Activated T-cell treated with anti-CD3 and anti-CD28 coated beads, Interleukin-2, amount 50 U/mL, for 72 hours (primary cell): ENCODE results near the gene USP24. TPM values are rescaled to one million over a fixed set of nuclear protein-coding genes. Genes with fewer than 3 reads are reported as not detected.

Source experiments
- ATAC-seq, 2 donors: fragments of 150-1000 bp; cut with Tn5 transposase; replicated peaks in 1 of 2; 2 replicates each; pipeline ENCODE4 v1.10.0; 2021; ENCODE audit warnings: moderate library complexity in 2 of 2, mild to moderate bottlenecking in 1 of 2
- DNase-seq, 2 donors: peaks; one replicate each; pipeline ENCODE4 v3.0.0; 2021 to 2022; ENCODE audit warnings: mixed read lengths in 1 of 2
- H3K27ac Mint-ChIP-seq: one replicate; pipeline ENCODE4 v1.8.0; 2022; ENCODE audit warnings: mild to moderate bottlenecking, moderate library complexity, mixed read lengths
- H3K27me3 Mint-ChIP-seq: one replicate; pipeline ENCODE4 v1.8.0; 2022; ENCODE audit warnings: low read depth, mixed read lengths
- H3K36me3 Mint-ChIP-seq, 2 donors: one replicate each; pipeline ENCODE4 v1.8.0; 2022; ENCODE audit warnings: mixed read lengths in 2 of 2, mild to moderate bottlenecking in 1 of 2; ENCODE audit not compliant: insufficient read depth in 2 of 2
- H3K4me1 Mint-ChIP-seq: one replicate; pipeline ENCODE4 v1.8.0; 2022; ENCODE audit warnings: low read depth, mixed read lengths
- H3K4me3 Mint-ChIP-seq, 2 donors: one replicate each; pipeline ENCODE4 v1.8.0; 2022; ENCODE audit warnings: mild to moderate bottlenecking in 2 of 2, mixed read lengths in 2 of 2, moderate library complexity in 2 of 2
- H3K9me3 Mint-ChIP-seq, 2 donors: one replicate each; pipeline ENCODE4 v1.8.0; 2022; ENCODE audit warnings: mixed read lengths in 2 of 2
- total RNA-seq, 2 donors: library from RNA; stranded (reverse); gene quantifications; one replicate each; pipeline ENCODE4 v1.2.3, GENCODE V29; 2022

Gene USP24
- total RNA-seq, 2 donors from 2014 or later, result 46.1 to 46.2 TPM

GRCh38 chr1:55140546-55140983 is 74.6 kb downstream of the USP24 start:
- H3K4me1 Mint-ChIP-seq, result no peaks in the 10 kb centered on the region
- H3K27me3 Mint-ChIP-seq, result no peaks in the 10 kb centered on the region
- H3K36me3 Mint-ChIP-seq, result peaks cover 5 to 10% of the 10 kb centered on the region in 2 donors
- peak; percentile 76 to 79 for DNase-seq
- peak overlapping the region in 1 of 2 donors; percentile 16 for H3K4me3 Mint-ChIP-seq
- no peaks in the 10 kb centered on the region for H3K9me3 Mint-ChIP-seq
- ATAC-seq, result peak; percentile 98 to 99
- H3K27ac Mint-ChIP-seq, result peak overlapping the region; percentile 58

- peak overlapping the region in 1 of 2 donors; percentile 16 for H3K4me3 Mint-ChIP-seq
- peak overlapping the region; percentile 58 for H3K27ac Mint-ChIP-seq
- H3K36me3 Mint-ChIP-seq, result peaks cover 3 to 7% of the 10 kb centered on the region in 2 donors
Measured at GRCh38 chr1:55140137-55140536, 75.0 kb downstream of the USP24 start.

GRCh38 chr1:55138823-55139222 is 76.3 kb downstream of the USP24 start:
- no peaks in the 10 kb centered on the region for H3K27me3 Mint-ChIP-seq
- DNase-seq (no peak), ATAC-seq (no peak)
- no peaks in the 10 kb centered on the region for H3K4me1 Mint-ChIP-seq
- no peak overlapping the region for H3K4me3 Mint-ChIP-seq
- peaks cover 2 to 5% of the 10 kb centered on the region in 2 donors for H3K36me3 Mint-ChIP-seq
- peak overlapping the region; percentile 88 for H3K27ac Mint-ChIP-seq
- H3K9me3 Mint-ChIP-seq, result no peaks in the 10 kb centered on the region

More at GRCh38 chr1:55140137-55140536, 75.0 kb downstream of the USP24 start:
- DNase-seq (no peak), ATAC-seq (no peak)
- no peaks in the 10 kb centered on the region for H3K4me1 Mint-ChIP-seq
- H3K9me3 Mint-ChIP-seq, result no peaks in the 10 kb centered on the region
- no peaks in the 10 kb centered on the region for H3K27me3 Mint-ChIP-seq

DNA sequence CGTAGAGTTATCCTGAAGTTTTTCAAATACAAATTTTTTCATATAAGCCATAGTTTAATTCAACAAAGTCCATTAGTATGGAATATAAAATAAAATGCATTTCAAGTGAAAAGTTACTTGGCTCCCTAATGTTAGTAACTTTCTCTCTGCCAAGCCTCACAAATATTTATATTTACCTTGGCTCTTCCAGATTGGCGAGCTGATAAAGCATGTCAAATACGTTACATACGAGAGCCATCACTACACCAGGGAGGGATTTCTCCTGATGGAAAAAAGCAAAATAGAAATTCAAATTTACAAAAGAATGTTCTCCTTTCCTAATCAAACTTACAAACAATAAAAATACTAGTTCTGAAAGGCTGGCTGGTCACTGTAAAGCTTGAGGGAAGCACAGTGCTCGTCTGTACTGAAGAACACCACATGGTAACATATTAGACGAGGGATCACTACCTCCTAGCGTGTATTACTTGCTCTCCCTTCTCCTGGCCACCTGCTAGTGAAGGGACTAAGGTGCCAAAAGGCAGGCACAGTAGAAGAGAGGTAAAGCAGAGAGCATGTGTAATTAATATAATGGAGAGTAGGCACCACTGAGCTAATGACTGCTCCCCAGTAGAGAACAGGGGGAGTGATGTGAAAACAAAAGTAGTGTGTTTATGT is 80.9 kb downstream of the USP24 start:
- ATAC-seq (no peak), DNase-seq (no peak)
- Mint-ChIP-seq H3K4me1 (peaks cover 8% of the 10 kb centered on the region), H3K27me3 (no peaks in the 10 kb centered on the region), H3K27ac (no peak overlapping the region), H3K4me3 (no peak overlapping the region), H3K36me3 (peaks cover 8 to 14% of the 10 kb centered on the region in 2 donors), H3K9me3 (no peaks in the 10 kb centered on the region)

DNA sequence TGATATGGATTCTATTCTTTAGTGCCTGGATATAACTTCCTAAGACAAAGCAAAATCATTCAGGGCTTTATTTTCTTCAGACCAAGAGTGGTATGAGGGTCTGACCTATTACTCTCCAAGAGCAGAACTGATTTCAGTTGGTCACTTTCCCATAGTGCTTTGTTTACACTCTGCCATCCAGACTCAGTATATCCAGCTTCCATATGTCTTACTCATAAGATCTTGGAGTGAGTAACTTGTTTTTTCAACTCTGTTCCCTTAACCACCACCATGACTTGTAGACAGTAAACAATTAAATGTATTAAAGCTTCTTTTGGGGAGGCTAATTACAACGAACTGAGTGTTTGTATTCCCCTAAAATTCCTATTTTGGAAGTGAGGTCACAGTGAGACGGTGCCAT is 83.4 kb downstream of the USP24 start:
- no peak overlapping the region for H3K4me3 Mint-ChIP-seq
- no peaks in the 10 kb centered on the region for H3K27me3 Mint-ChIP-seq
- peak overlapping the region; percentile 31 for H3K27ac Mint-ChIP-seq
- DNase-seq (no peak), ATAC-seq (no peak)
- H3K9me3 Mint-ChIP-seq, result peaks cover 2 to 3% of the 10 kb centered on the region in 2 donors
- H3K36me3 Mint-ChIP-seq, result peaks cover 15 to 30% of the 10 kb centered on the region in 2 donors
- peaks cover 24% of the 10 kb centered on the region for H3K4me1 Mint-ChIP-seq

- DNase-seq, result no peak
- Mint-ChIP-seq H3K9me3 (peaks cover 2 to 3% of the 10 kb centered on the region in 2 donors), H3K27ac (no peak overlapping the region), H3K27me3 (no peaks in the 10 kb centered on the region), H3K4me1 (peaks cover 24% of the 10 kb centered on the region), H3K4me3 (no peak overlapping the region), H3K36me3 (peaks cover 18 to 32% of the 10 kb centered on the region in 2 donors)
- ATAC-seq, result no peak
Measured at GRCh38 chr1:55131218-55131617, 83.9 kb downstream of the USP24 start.

DNA sequence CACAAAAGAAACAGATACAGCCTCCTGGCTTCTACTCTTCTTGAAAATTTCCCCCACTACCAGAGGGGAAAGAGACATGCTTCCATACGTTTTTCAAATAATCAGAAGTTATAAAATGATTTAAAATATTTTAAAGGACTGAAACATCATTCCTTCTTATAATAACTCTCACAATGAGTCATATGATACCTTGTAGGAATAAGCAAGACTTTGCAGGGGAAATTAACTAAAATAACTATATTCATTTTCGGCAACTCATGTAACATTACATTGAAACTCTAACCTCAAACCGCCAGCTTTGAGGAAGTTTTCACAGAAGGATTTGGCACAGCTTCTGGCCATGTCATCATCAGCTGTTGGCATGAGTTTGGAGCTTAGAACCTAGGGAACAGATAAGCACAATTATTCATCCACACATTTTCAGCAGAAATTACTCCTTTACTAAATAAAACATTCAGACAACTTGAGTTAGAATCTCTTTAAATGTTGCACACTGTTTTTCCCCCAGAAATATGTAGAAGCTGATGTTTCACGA is 85.9 kb downstream of the USP24 start:
- Mint-ChIP-seq H3K27me3 (no peaks in the 10 kb centered on the region), H3K27ac (peak overlapping the region; percentile 49), H3K4me3 (no peak overlapping the region), H3K4me1 (peaks cover 30% of the 10 kb centered on the region), H3K9me3 (peaks cover 2 to 3% of the 10 kb centered on the region in 2 donors), H3K36me3 (peaks cover 23 to 42% of the 10 kb centered on the region in 2 donors)
- ATAC-seq, result no peak
- DNase-seq, result no peak

- H3K36me3 Mint-ChIP-seq, result peaks cover 23 to 41% of the 10 kb centered on the region in 2 donors
- H3K27ac Mint-ChIP-seq, result peak overlapping the region; percentile 74
- peak overlapping the region; percentile 3 to 31 for H3K4me3 Mint-ChIP-seq
- no peak for ATAC-seq
- H3K27me3 Mint-ChIP-seq, result no peaks in the 10 kb centered on the region
- H3K4me1 Mint-ChIP-seq, result peaks cover 30% of the 10 kb centered on the region
- no peak for DNase-seq
- peaks cover 2 to 3% of the 10 kb centered on the region in 2 donors for H3K9me3 Mint-ChIP-seq
Measured at GRCh38 chr1:55128418-55128995, 86.7 kb downstream of the USP24 start.

DNA sequence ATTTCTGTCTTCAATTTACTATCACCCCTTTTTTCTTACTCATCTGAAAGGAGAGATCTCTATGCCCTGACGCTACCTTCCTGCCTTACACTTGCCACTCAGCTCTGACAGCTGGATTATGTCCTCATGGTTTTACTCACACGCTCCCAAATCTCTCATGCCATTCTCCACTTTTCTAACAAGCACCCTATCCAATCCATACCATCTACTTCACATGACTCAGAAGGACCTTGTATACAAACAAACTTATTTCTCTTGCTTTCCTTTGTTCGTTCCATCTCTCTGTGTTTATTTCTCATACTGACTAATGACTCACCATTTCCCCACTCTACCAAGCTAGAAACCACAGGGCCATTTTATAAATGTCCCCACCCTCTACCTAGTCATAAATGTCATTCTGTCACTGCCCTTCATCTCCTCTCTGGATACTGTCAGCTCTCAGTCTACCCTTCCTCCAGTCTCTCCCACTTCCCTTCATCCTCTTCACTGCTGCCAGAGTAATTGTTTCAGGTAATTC is 87.3 kb downstream of the USP24 start:
- peak overlapping the region; percentile 3 to 31 for H3K4me3 Mint-ChIP-seq
- peak; percentile 30 to 48 for DNase-seq
- peak overlapping the region; percentile 74 for H3K27ac Mint-ChIP-seq
- H3K36me3 Mint-ChIP-seq, result peaks cover 23 to 41% of the 10 kb centered on the region in 2 donors
- peak; percentile 95 for ATAC-seq
- peaks cover 2 to 3% of the 10 kb centered on the region in 2 donors for H3K9me3 Mint-ChIP-seq
- H3K27me3 Mint-ChIP-seq, result no peaks in the 10 kb centered on the region
- peaks cover 30% of the 10 kb centered on the region for H3K4me1 Mint-ChIP-seq

GRCh38 chr1:55124470-55124869 is 90.7 kb downstream of the USP24 start:
- no peaks in the 10 kb centered on the region for H3K27me3 Mint-ChIP-seq
- peaks cover 22% of the 10 kb centered on the region for H3K4me1 Mint-ChIP-seq
- H3K4me3 Mint-ChIP-seq, result no peak overlapping the region
- peaks cover 20 to 40% of the 10 kb centered on the region in 2 donors for H3K36me3 Mint-ChIP-seq
- H3K9me3 Mint-ChIP-seq, result peaks cover 2 to 3% of the 10 kb centered on the region in 2 donors
- peak overlapping the region; percentile 58 for H3K27ac Mint-ChIP-seq
- DNase-seq (no peak), ATAC-seq (no peak)

DNA sequence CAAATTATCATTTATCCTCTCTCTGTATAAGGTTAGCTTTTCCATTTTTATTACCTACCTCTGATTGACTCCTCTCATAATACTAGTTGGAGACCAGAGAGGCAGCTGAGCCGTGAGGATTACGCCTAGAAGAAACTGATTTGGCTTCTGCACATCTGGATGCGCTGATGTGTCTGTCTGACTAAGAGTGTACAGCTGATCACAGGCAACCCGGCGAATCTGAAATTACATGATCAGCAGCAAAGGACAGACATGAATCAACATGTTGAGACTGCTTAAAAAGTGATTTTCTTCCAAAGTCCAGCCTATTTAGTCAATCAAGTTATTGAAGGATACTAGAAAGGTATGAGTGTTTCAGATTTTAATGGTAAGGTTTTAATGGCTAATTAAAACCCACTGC is 94.6 kb downstream of the USP24 start:
- no peaks in the 10 kb centered on the region for H3K9me3 Mint-ChIP-seq
- H3K36me3 Mint-ChIP-seq, result peaks cover 18 to 42% of the 10 kb centered on the region in 2 donors
- DNase-seq (no peak), ATAC-seq (no peak)
- no peaks in the 10 kb centered on the region for H3K27me3 Mint-ChIP-seq
- no peak overlapping the region for H3K4me3 Mint-ChIP-seq
- peaks cover 26% of the 10 kb centered on the region for H3K4me1 Mint-ChIP-seq
- no peak overlapping the region for H3K27ac Mint-ChIP-seq

GRCh38 chr1:55118651-55119329 is 96.4 kb downstream of the USP24 start:
- ATAC-seq (no peak), DNase-seq (no peak)
- H3K36me3 Mint-ChIP-seq, result peaks cover 26 to 47% of the 10 kb centered on the region in 2 donors
- peak overlapping the region; percentile 54 for H3K27ac Mint-ChIP-seq
- no peak overlapping the region for H3K4me3 Mint-ChIP-seq
- H3K9me3 Mint-ChIP-seq, result no peaks in the 10 kb centered on the region
- H3K27me3 Mint-ChIP-seq, result no peaks in the 10 kb centered on the region
- peaks cover 19% of the 10 kb centered on the region for H3K4me1 Mint-ChIP-seq

DNA sequence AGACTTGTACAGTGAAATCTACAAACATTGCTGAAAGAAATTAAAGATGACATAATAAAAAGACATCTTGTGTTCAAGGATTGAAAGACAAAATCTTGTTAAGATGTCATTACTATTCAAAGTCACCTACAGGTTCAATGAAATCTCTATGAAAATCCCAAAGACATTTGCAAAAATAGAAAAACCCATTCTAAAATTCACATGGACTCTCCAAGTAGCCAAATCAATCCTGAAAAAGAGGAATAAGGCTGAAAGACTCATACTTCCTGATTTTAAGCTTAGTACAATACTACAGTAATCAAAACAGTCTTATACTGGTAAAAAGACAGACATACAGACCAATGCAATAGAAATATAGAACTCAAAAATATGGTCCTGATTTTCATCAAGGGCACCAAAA is 97.2 kb downstream of the USP24 start:
- H3K9me3 Mint-ChIP-seq, result no peaks in the 10 kb centered on the region
- DNase-seq (no peak), ATAC-seq (no peak)
- no peak overlapping the region for H3K4me3 Mint-ChIP-seq
- peaks cover 32 to 56% of the 10 kb centered on the region in 2 donors for H3K36me3 Mint-ChIP-seq
- peaks cover 19% of the 10 kb centered on the region for H3K4me1 Mint-ChIP-seq
- H3K27ac Mint-ChIP-seq, result peak overlapping the region; percentile 54
- no peaks in the 10 kb centered on the region for H3K27me3 Mint-ChIP-seq
